Measurements from ENCODE around the gene FOXD4L1.
A peak's percentile ranks its signal among the peaks of the same experiment; 100 is the strongest.
"Not testable (repeated sequence)": the region's sequence is repeated elsewhere in the genome, so short reads cannot be mapped to it uniquely, and the experiment has no call there.

FOXD4L1 gene

DNA sequence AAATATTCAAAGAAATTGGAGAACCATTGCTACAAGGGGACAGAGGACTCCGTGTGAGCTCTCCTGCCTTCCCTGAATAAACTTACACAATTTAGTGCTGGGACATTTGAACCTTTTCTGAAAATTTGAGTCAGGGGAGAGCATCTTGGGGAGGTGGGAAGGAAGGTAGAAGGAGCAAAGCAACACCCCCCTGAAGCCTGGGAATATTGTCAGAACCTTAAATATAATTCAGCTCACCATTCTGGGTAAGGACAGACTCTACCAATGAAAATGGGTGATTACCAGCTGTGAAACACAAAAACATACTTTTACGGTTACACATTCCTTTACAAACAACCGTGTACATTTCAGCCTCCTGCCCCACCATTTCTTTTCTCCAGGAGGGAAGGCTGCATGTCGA lies at the start of gene FOXD4L1:
TSS of gene FOXD4L1 (plus strand) at position 301 of the 400 bp plus-strand sequence. CDS start 592 bp downstream, outside the sequence.
- DNase-seq (ENCODE audit: low read depth) = not testable (repeated sequence)

DNA sequence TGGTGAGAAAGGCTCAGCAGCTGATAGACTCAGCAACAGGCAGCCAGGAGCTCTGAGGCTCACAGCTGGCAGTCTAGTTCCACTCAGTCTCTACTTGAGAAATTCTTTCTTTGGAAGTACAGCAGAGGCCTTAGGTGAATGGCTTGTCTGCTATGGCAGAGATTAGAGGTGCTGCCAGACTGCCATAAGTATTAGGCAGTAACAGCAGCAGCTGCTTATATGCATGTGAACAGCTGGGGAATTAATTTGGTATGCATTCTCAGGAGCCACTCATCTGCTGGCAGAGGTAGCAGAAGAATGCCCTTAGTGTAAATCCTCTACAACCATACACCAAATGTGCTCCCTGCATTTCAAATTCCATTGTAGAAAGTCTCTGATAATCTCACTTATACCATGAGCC lies 32.7 kb upstream of the FOXD4L1 start:
- DNase-seq (ENCODE audit: low read depth) = not testable (repeated sequence)

DNA sequence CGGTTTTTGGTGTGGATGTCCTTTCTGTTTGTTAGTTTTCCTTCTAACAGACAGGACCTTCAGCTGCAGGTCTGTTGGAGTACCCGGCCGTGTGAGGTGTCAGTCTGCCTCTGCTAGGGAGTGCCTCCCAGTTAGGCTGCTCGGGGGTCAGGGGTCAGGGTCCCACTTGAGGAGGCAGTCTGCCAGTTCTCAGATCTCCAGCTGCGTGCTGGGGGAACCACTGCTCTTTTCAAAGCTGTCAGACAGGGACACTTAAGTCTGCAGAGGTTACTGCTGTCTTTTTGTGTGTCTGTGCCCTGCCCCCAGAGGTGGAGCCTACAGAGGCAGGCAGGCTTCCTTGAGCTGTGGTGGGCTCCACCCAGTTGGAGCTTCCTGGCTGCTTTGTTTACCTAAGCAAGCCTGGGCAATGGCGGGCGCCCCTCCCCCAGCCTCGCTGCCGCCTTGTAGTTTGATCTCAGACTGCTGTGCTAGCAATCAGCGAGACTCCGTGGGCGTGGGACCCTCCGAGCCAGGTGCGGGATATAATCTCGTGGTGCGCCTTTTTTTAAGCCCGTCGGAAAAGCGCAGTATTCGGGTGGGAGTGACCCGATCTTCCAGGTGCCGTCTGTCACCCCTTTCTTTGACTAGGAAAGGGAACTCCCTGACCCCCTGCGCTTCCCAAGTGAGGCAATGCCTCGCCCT lies 21.6 kb upstream of the FOXD4L1 start:
- not testable (repeated sequence) for DNase-seq (ENCODE audit: low read depth)

DNA sequence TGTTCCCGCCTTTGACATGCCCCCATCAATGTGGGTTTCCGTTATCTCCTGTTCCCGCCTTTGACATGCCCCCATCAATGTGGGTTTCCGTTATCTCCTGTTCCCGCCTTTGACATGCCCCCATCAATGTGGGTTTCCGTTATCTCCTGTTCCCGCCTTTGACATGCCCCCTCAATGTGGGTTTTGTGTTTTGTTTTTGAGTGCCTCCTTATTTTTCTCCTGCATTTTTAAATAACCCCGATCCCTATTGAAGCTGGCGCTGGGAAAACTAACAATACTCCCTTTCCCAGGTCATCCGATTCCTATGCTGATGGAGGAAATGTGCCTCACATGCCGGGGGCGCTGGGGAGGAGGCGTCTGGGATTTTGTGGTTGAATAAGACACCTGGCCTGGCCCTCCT lies 1.9 kb upstream of the FOXD4L1 start:
- not testable (repeated sequence) for DNase-seq (ENCODE audit: low read depth)

DNA sequence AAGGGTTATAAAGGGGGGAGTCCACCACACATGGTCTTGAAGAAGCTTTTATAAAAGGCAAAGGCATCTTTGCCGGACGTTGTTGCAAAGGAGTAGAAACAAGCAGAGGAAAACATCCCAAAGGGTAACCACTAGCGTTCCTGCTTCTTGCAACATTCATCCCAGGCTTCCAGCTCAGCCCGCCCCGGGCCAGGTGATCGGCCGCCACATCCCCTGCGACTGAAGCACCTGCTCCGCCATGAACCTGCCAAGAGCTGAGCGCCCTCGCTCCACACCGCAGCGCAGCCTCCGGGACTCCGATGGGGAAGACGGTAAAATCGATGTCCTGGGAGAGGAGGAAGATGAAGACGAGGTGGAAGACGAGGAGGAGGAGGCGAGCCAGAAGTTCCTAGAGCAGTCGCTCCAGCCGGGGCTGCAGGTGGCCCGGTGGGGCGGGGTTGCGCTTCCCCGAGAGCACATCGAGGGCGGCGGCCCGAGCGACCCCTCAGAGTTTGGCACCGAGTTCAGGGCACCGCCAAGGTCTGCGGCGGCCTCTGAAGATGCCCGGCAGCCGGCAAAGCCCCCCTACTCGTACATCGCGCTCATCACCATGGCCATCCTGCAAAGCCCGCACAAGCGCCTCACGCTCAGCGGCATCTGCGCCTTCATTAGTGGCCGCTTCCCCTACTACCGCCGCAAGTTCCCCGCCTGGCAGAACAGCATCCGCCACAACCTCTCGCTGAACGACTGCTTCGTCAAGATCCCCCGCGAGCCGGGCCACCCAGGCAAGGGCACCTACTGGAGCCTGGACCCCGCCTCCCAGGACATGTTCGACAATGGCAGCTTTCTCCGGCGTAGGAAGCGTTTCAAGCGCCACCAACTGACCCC lies 787 bp downstream of the FOXD4L1 start:
- DNase-seq (ENCODE audit: low read depth) = not testable (repeated sequence)

DNA sequence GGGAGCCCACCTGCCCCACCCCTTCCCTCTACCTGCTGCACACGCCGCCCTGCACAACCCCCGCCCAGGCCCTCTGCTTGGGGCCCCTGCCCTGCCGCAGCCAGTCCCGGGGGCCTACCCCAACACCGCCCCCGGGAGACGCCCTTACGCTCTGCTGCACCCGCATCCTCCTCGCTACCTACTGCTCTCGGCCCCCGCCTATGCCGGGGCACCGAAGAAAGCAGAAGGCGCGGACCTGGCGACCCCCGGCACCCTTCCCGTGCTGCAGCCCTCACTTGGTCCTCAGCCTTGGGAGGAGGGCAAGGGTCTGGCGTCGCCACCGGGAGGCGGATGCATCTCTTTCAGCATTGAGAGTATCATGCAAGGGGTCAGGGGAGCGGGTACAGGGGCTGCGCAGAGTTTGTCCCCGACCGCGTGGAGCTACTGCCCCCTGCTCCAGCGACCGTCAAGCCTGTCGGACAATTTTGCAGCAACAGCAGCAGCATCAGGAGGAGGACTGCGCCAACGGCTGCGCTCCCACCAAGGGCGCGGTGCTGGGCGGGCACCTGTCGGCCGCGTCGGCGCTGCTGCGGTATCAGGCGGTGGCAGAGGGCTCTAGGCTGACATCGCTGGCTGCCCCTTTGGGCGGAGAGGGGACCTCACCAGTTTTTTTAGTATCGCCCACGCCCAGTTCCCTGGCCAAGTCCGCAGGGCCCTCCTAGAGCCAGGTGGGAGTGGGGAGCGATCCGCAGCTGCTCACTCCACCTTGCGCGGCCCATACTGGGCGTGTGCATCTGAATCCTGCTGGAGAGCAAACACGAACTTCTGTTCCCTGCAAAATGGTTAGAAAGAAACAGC lies 1.6 kb downstream of the FOXD4L1 start:
- DNase-seq (ENCODE audit: low read depth) = not testable (repeated sequence)

DNA sequence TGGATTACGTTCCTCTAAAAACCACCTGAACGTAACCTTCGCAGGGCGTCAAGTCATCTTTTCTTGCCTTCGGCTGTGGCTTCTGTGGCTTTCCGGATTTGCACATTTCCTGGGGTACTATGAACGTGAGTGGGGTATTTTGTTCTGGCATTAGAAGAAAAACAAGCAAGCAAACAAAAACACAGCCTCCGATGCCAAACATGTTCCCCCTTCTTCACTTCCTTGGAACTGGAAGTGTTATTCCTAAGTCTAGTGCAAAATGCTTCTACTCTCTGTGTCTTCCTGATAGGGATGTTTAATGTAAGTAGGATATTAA lies 2.2 kb downstream of the FOXD4L1 start:
- DNase-seq (ENCODE audit: low read depth) = peak; percentile 54

DNA sequence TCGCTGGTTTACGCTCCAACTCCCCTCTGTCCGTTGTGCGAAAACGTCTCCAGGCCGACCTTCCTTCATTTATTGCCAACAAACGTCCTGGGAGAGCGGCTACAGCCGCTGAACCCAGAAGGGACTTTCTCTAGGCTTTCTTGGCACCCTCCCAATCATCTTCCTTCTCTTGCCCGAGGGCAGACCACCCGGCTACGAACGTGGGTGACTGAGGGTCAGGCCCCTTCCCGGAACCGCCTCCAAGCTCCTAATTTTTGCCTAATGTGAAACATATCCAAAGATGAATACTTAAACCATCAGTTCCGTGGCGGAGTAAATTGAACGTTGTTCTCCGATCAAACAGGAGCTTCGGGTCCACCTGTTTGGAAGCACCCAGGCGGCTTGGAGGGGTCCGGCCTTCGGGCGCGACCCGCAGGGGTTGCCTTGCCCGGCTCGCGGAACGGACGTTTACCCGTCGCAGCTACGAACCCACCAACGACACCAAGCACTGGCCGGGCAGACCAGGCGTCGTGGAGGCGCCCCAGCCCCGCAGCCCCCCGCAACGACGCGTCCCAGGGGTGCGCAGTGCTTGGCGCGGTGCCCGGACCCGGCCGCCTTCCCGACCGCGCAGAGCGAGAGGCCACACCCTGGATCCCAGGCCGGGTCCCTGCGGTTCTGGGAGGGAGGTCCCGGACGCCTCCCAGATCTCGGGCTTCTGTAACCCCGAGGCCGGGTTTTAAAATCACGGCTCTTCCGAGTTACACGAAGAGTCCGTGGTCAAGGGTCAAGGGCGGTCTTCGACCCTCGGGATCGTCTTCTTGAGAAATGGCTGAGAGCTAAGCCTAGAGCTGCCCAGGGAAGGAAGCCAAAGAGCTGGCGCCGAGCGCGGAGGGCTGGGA lies 4.0 kb downstream of the FOXD4L1 start:
- DNase-seq (ENCODE audit: low read depth) = not testable (repeated sequence)

DNA sequence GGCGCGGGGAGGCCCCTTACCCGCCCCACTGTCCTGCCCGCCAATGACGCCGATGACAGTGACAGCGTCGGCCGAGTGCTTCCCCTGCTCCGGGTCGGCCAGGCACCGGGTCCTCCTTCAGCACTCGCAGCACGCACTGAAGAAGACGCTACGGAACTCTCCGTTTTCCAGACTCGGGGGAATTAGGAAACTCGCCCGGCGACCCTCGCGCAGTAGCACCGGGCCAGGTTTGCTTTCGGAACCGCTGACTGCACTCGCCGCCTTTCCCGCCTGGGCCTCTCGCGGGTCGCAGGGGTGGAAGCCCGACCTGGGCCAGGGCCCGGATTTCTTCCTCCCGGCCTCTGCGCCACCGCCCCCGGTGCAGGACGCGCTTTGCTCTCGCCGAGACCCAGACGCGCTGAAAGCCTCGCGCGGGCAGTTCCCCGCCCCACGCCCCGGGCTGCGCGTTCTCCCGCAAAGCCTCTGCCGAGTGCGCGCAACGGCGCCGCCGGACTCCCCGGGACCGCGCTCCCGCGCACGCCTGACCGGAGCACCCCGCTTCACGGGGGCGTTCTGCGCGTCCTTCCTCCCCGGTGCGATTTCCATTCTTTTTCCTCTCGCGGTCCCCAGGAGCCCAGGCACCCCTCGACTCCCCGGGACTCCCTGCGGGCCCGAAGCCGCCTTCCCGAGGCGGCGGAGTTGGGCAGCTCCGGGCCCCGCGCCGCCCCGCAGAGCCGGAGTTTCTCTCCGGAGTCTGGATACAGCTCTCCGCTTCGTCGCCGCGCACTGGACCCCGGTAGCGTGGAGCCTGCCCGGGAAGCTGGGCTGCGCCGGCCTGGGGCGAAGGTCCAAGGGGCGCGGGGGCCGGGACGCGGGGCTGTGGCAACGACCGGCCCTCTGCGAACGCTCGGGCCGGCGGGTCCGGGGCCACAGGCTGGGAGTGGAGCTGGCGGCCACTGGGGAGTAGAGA lies 4.9 kb downstream of the FOXD4L1 start:
- peak; percentile 26 for DNase-seq (ENCODE audit: low read depth)

DNA sequence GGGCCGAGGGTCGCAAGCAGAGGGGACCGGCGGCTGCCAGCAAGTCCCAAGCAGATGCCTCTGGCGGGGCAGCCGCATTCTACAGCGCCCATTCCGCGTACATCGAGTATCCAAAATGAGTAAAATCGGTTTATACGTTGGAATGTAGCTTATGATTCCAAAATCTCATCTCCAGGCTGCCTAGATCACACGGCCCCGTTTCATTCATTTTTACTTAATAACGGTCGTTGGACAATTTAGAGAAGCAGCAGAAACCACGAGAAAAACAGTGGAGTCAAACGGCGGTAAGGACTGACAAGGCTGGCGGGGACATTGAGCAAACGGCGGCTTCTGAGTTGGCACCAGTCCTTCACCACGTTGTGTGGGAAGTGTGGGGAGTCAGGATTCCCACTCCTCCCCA lies 5.6 kb downstream of the FOXD4L1 start:
- DNase-seq (ENCODE audit: low read depth) = not testable (repeated sequence)

DNA sequence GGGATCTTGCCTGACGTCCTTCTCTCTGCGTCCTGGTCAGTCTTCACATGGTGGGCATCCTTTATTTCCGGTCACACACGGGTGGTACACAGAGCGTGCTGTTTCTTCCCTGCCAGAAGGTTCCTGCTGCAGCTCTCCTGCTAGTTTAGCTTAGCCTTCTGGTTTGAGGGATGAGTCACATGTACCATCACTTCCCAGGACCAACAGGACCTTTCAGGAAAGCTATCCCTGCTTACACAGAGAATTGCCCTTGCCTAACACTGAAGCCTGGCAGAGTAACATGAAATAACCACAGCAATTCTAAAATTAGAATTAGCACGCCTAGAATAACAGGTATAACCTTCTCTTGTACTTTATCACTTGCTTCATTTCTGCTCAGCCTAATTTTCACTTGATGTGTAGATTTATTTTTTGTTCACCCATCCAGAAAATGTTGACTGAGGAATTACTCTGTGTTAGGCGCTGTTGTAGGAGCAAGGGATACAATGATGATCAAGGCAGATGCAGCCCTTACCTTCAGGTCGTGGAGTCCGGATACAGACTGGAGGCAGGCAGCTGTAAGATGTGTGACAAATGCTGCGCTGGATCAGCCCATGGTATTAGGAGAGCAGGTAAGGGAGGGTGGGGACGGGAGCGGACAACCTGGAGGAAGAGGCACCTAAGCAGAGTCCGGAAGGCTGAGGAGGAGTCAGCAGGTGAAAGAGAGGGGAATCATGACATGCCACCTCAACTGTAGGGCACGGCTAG lies 9.1 kb downstream of the FOXD4L1 start:
- DNase-seq (ENCODE audit: low read depth) = not testable (repeated sequence)

DNA sequence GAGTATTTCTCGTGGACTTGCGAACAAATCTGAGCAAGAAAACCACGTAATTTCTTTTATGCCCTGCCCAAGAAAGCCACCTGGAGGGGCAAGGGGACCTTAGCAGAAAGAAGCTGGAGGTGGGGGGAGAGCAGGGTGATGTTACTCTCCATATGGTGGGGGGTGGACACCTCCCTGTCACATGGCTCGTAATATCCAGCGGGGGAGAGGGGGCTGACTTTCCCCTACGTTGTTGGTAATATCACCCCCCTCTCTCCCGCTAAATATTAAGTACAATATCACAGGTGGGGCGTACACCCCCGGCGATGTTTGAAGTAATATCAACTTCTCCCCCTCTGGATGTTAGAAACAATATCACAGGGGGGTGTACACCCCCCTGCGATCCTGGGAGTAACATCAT lies 9.7 kb downstream of the FOXD4L1 start:
- DNase-seq (ENCODE audit: low read depth) = not testable (repeated sequence)

DNA sequence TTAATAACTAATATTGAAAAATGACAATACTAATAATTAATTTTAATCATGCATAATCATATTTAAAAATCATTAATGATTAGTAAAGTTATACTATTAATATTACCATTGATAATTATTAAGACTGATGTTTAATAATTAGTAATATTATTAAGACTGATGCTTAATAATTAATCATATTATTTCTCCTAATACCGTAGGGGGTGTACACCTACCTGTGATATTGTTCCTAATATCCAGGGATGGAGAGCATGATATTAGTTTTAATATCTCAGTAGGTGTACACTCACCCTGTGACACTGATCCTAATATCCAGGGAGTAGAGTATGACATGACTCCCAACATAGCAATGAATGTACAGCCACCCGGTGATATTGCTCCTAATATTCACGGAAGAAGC lies 12.4 kb downstream of the FOXD4L1 start:
- DNase-seq (ENCODE audit: low read depth) = not testable (repeated sequence)

DNA sequence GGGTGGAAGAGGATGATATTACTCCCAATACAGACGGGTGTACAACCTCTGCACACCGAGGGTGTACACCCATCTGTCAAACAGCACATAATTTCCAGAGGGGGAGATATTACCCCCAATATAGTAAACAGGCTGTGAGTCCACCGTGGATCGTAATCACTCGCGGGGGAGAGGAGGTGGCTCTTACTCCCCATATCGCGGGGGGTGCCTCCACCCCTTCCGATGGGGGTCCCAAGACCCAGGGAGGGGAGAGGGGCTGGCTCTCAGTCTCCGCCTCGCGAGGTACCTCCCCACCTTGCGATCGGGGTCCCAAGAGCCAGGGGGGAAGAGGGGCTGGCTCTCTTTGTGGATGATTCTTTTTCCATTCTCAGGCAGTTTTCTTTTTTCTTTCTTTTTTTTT lies 13.4 kb downstream of the FOXD4L1 start:
- not testable (repeated sequence) for DNase-seq (ENCODE audit: low read depth)

DNA sequence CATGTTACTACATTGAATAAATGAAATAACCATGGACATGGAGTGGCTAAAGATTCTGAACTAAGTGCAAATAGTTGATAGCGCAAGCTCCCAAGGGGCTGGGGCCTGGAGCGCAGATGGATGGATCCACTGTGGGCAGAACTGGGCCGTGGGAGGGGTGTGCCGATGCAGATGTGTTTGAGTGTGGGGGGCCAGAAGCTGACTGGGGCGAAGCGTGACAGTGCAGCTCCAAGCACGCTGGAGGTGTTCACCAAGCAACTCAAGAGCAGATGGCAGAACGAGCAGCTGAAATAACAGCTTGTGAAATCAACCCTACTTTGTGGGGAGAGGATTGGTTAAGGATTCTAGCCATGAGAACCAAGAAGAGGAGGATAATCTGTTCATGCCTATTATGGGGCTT lies 17.0 kb downstream of the FOXD4L1 start:
- DNase-seq (ENCODE audit: low read depth) = not testable (repeated sequence)

DNA sequence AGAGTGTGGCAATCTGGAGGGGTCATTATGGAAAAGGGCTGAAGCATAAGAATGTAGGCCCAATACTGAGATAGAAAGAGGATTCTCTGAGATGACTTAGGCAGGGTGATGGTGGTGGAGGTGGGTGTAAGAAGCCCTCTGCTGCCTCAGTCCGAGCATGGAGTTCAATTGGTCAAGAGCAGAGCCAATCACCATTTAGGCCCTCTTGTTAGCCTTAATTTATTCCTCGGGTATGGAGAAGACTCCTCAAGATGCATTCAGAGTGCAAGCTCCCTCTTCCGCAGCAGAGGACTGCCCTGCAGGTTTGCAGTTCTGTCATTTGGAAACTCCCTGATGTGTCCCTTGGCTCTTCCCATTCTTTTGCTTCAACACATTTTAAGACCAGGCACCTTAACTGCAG lies 17.5 kb downstream of the FOXD4L1 start:
- DNase-seq (ENCODE audit: low read depth) = not testable (repeated sequence)

DNA sequence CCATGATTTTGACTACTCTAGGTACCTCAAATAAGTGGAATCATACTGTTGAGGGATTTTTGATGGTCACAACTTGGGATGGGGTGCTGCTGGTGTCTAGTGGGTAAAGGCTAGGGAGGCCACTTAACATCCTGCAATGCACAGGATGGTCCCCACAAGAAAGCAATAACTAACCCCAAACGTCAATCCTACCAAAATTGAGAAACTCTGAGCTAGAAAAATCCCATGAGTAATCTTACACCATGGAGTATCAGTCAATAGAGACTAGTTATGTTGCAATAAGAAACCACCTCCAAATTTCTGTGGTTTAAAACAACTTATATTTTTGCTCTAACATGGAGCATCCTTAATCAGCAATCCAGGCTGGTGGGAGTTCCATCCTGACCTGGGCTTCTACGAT lies 18.6 kb downstream of the FOXD4L1 start:
- not testable (repeated sequence) for DNase-seq (ENCODE audit: low read depth)

DNA sequence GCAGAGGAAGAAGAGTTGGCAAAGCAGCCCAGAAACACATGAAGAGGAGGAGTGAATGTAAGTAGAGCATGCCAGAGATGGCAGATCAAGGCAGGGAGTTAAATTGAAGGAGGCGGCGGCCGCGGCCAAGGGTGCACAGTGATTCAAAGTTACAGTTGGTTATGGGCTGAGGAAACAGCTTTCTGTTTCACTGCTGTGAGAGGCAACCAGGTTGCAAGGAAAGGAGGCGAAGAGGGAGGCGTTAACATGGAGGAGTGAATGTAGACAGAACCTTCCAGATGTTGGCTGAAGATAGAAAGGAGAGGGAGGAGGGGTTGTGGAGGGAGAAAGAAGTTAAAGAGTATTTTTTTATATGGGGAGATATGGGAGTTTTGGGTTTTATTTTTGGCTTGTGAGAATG lies 22.4 kb downstream of the FOXD4L1 start:
- not testable (repeated sequence) for DNase-seq (ENCODE audit: low read depth)

DNA sequence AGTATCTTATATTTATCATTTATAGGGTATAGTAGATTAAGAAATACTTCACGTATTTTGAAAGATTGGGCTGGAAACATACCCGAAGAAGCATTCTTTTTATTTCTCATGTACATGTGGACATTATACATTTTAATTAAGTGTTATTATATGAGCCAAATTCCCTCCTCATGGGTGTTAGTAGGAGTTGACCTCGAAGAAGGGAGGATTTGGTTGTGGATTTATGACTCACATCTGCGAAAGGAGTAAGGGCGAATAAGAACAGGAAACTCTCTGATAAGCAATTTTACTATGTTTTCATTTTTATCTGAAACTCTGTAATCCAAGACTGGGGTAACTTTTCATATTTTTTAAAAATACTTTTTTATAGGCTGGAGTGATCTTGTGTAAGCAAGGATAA lies 23.0 kb downstream of the FOXD4L1 start:
- DNase-seq (ENCODE audit: low read depth) = not testable (repeated sequence)
